ENCODE data around the gene DAGLA. TPM values are rescaled to one million over a fixed set of nuclear protein-coding genes. Genes with fewer than 3 reads are reported as not detected.

Gene DAGLA
- total RNA-seq, 2 experiments from 2014 or later = 0.52 to 0.73 TPM

DNA sequence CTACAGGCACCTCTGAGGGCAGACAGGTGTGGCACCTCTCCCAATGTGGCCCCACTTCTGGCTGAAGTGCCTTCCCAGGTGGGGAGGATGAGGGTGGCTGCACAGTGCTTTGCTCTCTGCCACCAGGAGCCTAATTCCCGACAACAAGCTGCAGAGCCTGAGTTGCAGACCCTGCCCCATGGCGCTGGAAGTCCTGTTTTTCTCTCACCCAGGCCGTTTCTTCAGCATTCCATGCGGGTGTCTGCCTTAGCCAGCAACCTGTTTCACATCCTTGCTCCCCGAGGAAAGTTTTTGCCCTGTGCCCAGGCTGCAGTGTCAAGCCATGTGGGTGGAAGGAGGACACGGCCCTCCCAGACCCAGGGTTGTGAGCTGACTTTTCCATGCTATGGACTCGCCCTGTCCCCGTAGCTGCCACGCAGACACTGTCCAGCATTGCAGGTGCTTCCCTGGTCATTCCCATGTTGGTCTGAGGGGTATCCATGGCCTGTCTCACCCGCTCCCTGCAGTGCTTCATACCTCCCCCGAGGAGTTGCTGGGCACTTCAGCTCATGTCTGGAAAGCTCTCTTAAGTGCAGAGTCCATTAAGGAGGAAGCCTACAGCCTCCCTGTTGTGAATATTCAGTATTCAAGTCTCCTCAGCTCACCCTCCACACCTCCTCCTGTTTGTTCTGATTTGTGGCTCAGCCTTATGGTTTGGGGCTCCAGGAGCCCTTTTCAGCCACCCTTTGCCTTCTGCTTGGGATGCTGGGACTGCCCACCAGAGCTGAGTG is 2.9 kb downstream of the DAGLA start:
- no peaks in the 10 kb centered on the region for H3K9me3 ChIP-seq (ENCODE audit: control insufficient read depth in 1 of 2, insufficient read depth in 1 of 2, low read length in 2 of 2)
- H3K9me3 Mint-ChIP-seq = no peaks in the 10 kb centered on the region
- peaks cover 12% of the 10 kb centered on the region for H3K27me3 Mint-ChIP-seq
- H3K36me3 ChIP-seq (ENCODE audit: insufficient read depth, low read length) = no peaks in the 10 kb centered on the region
- H3K27me3 ChIP-seq (ENCODE audit: control insufficient read depth in 1 of 2, insufficient read depth in 2 of 2, low read length in 2 of 2) = peaks cover 5 to 7% of the 10 kb centered on the region in 2 experiments
- H3K4me1 Mint-ChIP-seq (ENCODE audit: low read depth) = no peaks in the 10 kb centered on the region
- POLR2A ChIA-PET = interaction anchor here (0.7 to 1.9 kb wide), 4 partner anchors 10 to 50 kb away, joined by 3 to 6 read pairs (median 4); no protein-coding TSS in a partner anchor
- H3K36me3 Mint-ChIP-seq (ENCODE audit: low read depth) = no peaks in the 10 kb centered on the region
- no peak overlapping the region for H3K27ac Mint-ChIP-seq
- no peak for TF ChIP-seq CTCF (IDR thresholded peaks at IDR 0.05)
- no peak for ATAC-seq (ENCODE audit: poor library complexity)
- H3K4me3 Mint-ChIP-seq = no peak overlapping the region
- CTCF ChIA-PET = interaction anchor here (3.5 kb wide), 1 partner anchor 50 kb away, joined by 28 read pairs; no protein-coding TSS in a partner anchor
- peak in 1 of 14 experiments; percentile 15 for DNase-seq
- no peak overlapping the region for H3K27ac ChIP-seq (ENCODE audit: low read depth in 1 of 2, low read length in 2 of 2)
- intact Hi-C loops (cut with DNase I, micrococcal nuclease) = loop anchor here in 1 of 2 experiments (5.0 kb wide), 1 partner anchor 439 kb away; the partner anchor contains the start of gene INCENP
- no peak overlapping the region for H3K4me3 ChIP-seq (ENCODE audit: low read length)
- H3K4me1 ChIP-seq (ENCODE audit: insufficient read depth, low read length) = peaks cover 44% of the 10 kb centered on the region

- H3K4me1 ChIP-seq (ENCODE audit: insufficient read depth, low read length) = peaks cover 44% of the 10 kb centered on the region
- H3K4me1 Mint-ChIP-seq (ENCODE audit: low read depth) = no peaks in the 10 kb centered on the region
- intact Hi-C loops (cut with DNase I, micrococcal nuclease) = loop anchor here in 1 of 2 experiments (5.0 kb wide), 1 partner anchor 438 kb away; the partner anchor contains the start of gene INCENP
- peaks cover 11% of the 10 kb centered on the region for H3K27me3 Mint-ChIP-seq
- CTCF ChIA-PET = interaction anchor here (0.6 to 3.5 kb wide), 2 partner anchors 47 to 49 kb away, joined by 3 to 28 read pairs; no protein-coding TSS in a partner anchor
- H3K9me3 Mint-ChIP-seq = no peaks in the 10 kb centered on the region
- POLR2A ChIA-PET = interaction anchor here (0.7 to 1.9 kb wide), 5 partner anchors 9 to 49 kb away, joined by 3 to 6 read pairs (median 3); no protein-coding TSS in a partner anchor
- H3K36me3 ChIP-seq (ENCODE audit: insufficient read depth, low read length) = no peaks in the 10 kb centered on the region
- no peak overlapping the region for H3K27ac Mint-ChIP-seq
- peak overlapping the region; percentile 44 for H3K4me3 ChIP-seq (ENCODE audit: low read length)
- DNase-seq (peak in 8 of 14 experiments; percentile 16 to 78 (median 45)), ATAC-seq (ENCODE audit: poor library complexity) (peak; percentile 66)
- H3K36me3 Mint-ChIP-seq (ENCODE audit: low read depth) = no peaks in the 10 kb centered on the region
- H3K4me3 Mint-ChIP-seq = no peak overlapping the region
- H3K27ac ChIP-seq (ENCODE audit: low read depth in 1 of 2, low read length in 2 of 2) = no peak overlapping the region
- H3K9me3 ChIP-seq (ENCODE audit: control insufficient read depth in 1 of 2, insufficient read depth in 1 of 2, low read length in 2 of 2) = no peaks in the 10 kb centered on the region
- no peak for TF ChIP-seq CTCF (IDR thresholded peaks at IDR 0.05)
- H3K27me3 ChIP-seq (ENCODE audit: control insufficient read depth in 1 of 2, insufficient read depth in 2 of 2, low read length in 2 of 2) = peaks cover 4 to 5% of the 10 kb centered on the region in 2 experiments
Measured at GRCh38 chr11:61683961-61684869, 4.0 kb downstream of the DAGLA start.

All from CD4-positive, alpha-beta T cell (primary cell).